ENCODE results near the gene CT45A5.
"Not testable (repeated sequence)": the region's sequence is repeated elsewhere in the genome, so short reads cannot be mapped to it uniquely, and the experiment has no call there.

CT45A5 gene

GRCh38 chrX:135785403-135785802 lies at the start of gene CT45A5:
TSS of gene CT45A5 (minus strand) at chrX:135785503. CDS start at chrX:135781729, 3,774 bp downstream.
- not testable (repeated sequence) for H3K27me3 ChIP-seq (ENCODE audit: control insufficient read depth, low read length); H4K20me1 ChIP-seq (ENCODE audit: control insufficient read depth, insufficient read depth, low read depth, low read length); H3K27ac ChIP-seq (ENCODE audit: low read depth, low read length); H3K4me1 ChIP-seq (ENCODE audit: control insufficient read depth, low read length); H3K4me2 ChIP-seq (ENCODE audit: low read length); H3K9me3 ChIP-seq (ENCODE audit: control insufficient read depth, insufficient read depth, low read length); H3K9me2 ChIP-seq (replicated peaks; ENCODE audit: control insufficient read depth, low read length); H3F3A ChIP-seq (ENCODE audit: control insufficient read depth, insufficient read depth); H3K36me3 ChIP-seq (ENCODE audit: control insufficient read depth, low read length); H3K79me2 ChIP-seq (ENCODE audit: control insufficient read depth, low read length); H3K4me3 ChIP-seq (ENCODE audit: low read length)

GRCh38 chrX:135819912-135820311 lies 34.6 kb upstream of the CT45A5 start, which contains the start of gene CT45A2:
TSS of gene CT45A2 (minus strand) at chrX:135820012. CDS start at chrX:135816265, 3,747 bp downstream.
- H3K79me2 ChIP-seq (ENCODE audit: control insufficient read depth, low read length); H3K36me3 ChIP-seq (ENCODE audit: control insufficient read depth, low read length); H3K4me2 ChIP-seq (ENCODE audit: low read length); H3K27me3 ChIP-seq (ENCODE audit: control insufficient read depth, low read length); H4K20me1 ChIP-seq (ENCODE audit: control insufficient read depth, insufficient read depth, low read depth, low read length); H3K4me3 ChIP-seq (ENCODE audit: low read length); H3K27ac ChIP-seq (ENCODE audit: low read depth, low read length); H3K4me1 ChIP-seq (ENCODE audit: control insufficient read depth, low read length); H3K9me2 ChIP-seq (replicated peaks; ENCODE audit: control insufficient read depth, low read length); H3F3A ChIP-seq (ENCODE audit: control insufficient read depth, insufficient read depth); H3K9me3 ChIP-seq (ENCODE audit: control insufficient read depth, insufficient read depth, low read length): not testable (repeated sequence)

GRCh38 chrX:135802687-135803086 lies 17.4 kb upstream of the CT45A5 start, which contains the start of gene CT45A6:
TSS of gene CT45A6 (minus strand) at chrX:135802787. CDS start at chrX:135798993, 3,794 bp downstream.
- H4K20me1 ChIP-seq (ENCODE audit: control insufficient read depth, insufficient read depth, low read depth, low read length); H3K4me3 ChIP-seq (ENCODE audit: low read length); H3K4me1 ChIP-seq (ENCODE audit: control insufficient read depth, low read length); H3K9me3 ChIP-seq (ENCODE audit: control insufficient read depth, insufficient read depth, low read length); H3K27ac ChIP-seq (ENCODE audit: low read depth, low read length); H3F3A ChIP-seq (ENCODE audit: control insufficient read depth, insufficient read depth); H3K9me2 ChIP-seq (replicated peaks; ENCODE audit: control insufficient read depth, low read length); H3K27me3 ChIP-seq (ENCODE audit: control insufficient read depth, low read length); H3K4me2 ChIP-seq (ENCODE audit: low read length); H3K36me3 ChIP-seq (ENCODE audit: control insufficient read depth, low read length); H3K79me2 ChIP-seq (ENCODE audit: control insufficient read depth, low read length): not testable (repeated sequence)

- not testable (repeated sequence) for H3K27me3 ChIP-seq (ENCODE audit: control insufficient read depth, low read length); H3F3A ChIP-seq (ENCODE audit: control insufficient read depth, insufficient read depth); H4K20me1 ChIP-seq (ENCODE audit: control insufficient read depth, insufficient read depth, low read depth, low read length); H3K9me2 ChIP-seq (replicated peaks; ENCODE audit: control insufficient read depth, low read length); H3K4me3 ChIP-seq (ENCODE audit: low read length); H3K4me1 ChIP-seq (ENCODE audit: control insufficient read depth, low read length); H3K9me3 ChIP-seq (ENCODE audit: control insufficient read depth, insufficient read depth, low read length); H3K79me2 ChIP-seq (ENCODE audit: control insufficient read depth, low read length); H3K4me2 ChIP-seq (ENCODE audit: low read length); H3K27ac ChIP-seq (ENCODE audit: low read depth, low read length); H3K36me3 ChIP-seq (ENCODE audit: control insufficient read depth, low read length)
These were observed 17.2 kb downstream of the CT45A5 start, which contains the start of gene CT45A3 for GRCh38 chrX:135768091-135768490. TSS of gene CT45A3 (minus strand) at chrX:135768191. CDS start at chrX:135764444, 3,747 bp downstream.

GRCh38 chrX:135744739-135745138 lies 40.6 kb downstream of the CT45A5 start:
- not testable (repeated sequence) for H3K36me3 ChIP-seq (ENCODE audit: control insufficient read depth, low read length); H3K4me2 ChIP-seq (ENCODE audit: low read length); H3K27me3 ChIP-seq (ENCODE audit: control insufficient read depth, low read length); H4K20me1 ChIP-seq (ENCODE audit: control insufficient read depth, insufficient read depth, low read depth, low read length); H3K9me2 ChIP-seq (replicated peaks; ENCODE audit: control insufficient read depth, low read length); H3K4me1 ChIP-seq (ENCODE audit: control insufficient read depth, low read length); H3K4me3 ChIP-seq (ENCODE audit: low read length); H3F3A ChIP-seq (ENCODE audit: control insufficient read depth, insufficient read depth); H3K27ac ChIP-seq (ENCODE audit: low read depth, low read length); H3K79me2 ChIP-seq (ENCODE audit: control insufficient read depth, low read length); H3K9me3 ChIP-seq (ENCODE audit: control insufficient read depth, insufficient read depth, low read length)

- H3K27ac ChIP-seq (ENCODE audit: low read depth, low read length) = no peak overlapping the region
- no peaks in the 10 kb centered on the region for H3F3A ChIP-seq (ENCODE audit: control insufficient read depth, insufficient read depth)
- H3K9me2 ChIP-seq (replicated peaks; ENCODE audit: control insufficient read depth, low read length) = no peaks in the 10 kb centered on the region
- peaks cover 4% of the 10 kb centered on the region; the same call in 1 of the 2 replicates for H3K4me1 ChIP-seq (ENCODE audit: control insufficient read depth, low read length)
- H4K20me1 ChIP-seq (ENCODE audit: control insufficient read depth, insufficient read depth, low read depth, low read length) = no peaks in the 10 kb centered on the region
- H3K4me2 ChIP-seq (ENCODE audit: low read length) = no peak overlapping the region
- H3K4me3 ChIP-seq (ENCODE audit: low read length) = no peak overlapping the region
- no peaks in the 10 kb centered on the region for H3K27me3 ChIP-seq (ENCODE audit: control insufficient read depth, low read length)
- no peaks in the 10 kb centered on the region for H3K79me2 ChIP-seq (ENCODE audit: control insufficient read depth, low read length)
- no peak for TF ChIP-seq EZH2phosphoT487 (IDR thresholded peaks at IDR 0.05; ENCODE audit: borderline replicate concordance, low read length)
- TF ChIP-seq CTCF (IDR thresholded peaks at IDR 0.05; ENCODE audit: low read depth, low read length, poor library complexity, severe bottlenecking) = no peak
- H3K9me3 ChIP-seq (ENCODE audit: control insufficient read depth, insufficient read depth, low read length) = no peaks in the 10 kb centered on the region
- H3K36me3 ChIP-seq (ENCODE audit: control insufficient read depth, low read length) = no peaks in the 10 kb centered on the region
These were observed 44.0 kb downstream of the CT45A5 start for GRCh38 chrX:135741192-135741715.

All from DOHH2 (cell line).